HTERT RPE-1 (cell line): ENCODE data around the gene CXCL3.

Experiments
- in situ Hi-C: fragments of 300-500 bp; cut with MboI; formaldehyde crosslinking; loops from 4 replicates; pipeline ENCODE4 v1.14.3; 2020; ENCODE audit warnings: low sequenced_read_pairs

The CXCL3 gene

GRCh38 chr4:74016068-74016467 is 22.4 kb downstream of the CXCL3 start:
- in situ Hi-C loops, result no loop called here

GRCh38 chr4:74015126-74015780 is 23.2 kb downstream of the CXCL3 start:
- in situ Hi-C loops, result no loop called here

GRCh38 chr4:74014332-74014731 is 24.2 kb downstream of the CXCL3 start:
- in situ Hi-C loops, result no loop called here

DNA sequence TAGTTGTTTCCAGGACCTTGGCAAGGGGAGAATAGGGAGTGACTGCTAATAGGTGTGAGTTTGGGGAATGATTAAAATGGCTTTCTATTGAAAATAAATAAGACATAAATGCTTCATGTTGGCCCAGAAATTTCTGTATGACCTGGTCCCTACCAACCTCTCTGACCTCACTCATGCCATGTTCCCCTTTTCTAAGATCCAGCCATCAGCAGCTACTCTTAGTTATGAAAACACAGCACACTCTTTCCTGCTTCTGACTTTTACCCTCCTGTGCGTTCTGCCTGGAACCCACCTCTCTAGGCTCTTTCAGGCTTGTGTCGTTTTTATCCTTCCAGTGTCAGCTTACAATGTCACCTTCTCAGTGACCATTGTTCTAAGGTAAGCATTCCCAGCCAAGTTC is 25.2 kb downstream of the CXCL3 start:
- in situ Hi-C loops, result no loop called here

GRCh38 chr4:74012130-74012529 is 26.4 kb downstream of the CXCL3 start:
- in situ Hi-C loops, result no loop called here

- in situ Hi-C loops, result no loop called here
Observed at GRCh38 chr4:74009307-74009706, 29.2 kb downstream of the CXCL3 start.

- in situ Hi-C loops, result no loop called here
Observed at GRCh38 chr4:74006009-74006476, 32.4 kb downstream of the CXCL3 start.

DNA sequence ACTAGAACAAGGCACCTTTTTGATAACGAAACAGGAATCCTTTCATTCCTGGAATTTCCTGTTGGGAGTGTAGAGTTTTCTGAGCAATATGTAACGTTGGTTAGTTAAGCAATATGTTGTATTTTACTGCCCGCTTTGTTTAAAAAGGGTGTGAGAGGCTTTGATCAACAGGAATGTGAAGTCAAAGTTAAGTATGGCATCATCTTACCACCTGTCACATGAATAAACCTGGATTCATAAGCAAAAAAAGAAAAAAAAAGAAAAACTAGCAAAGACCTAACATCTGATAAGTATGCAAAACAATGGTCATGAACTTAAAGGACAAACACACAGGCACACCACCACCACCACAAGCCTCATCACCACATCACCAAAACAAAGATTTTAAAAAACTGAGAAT is 33.0 kb downstream of the CXCL3 start:
- in situ Hi-C loops, result no loop called here

DNA sequence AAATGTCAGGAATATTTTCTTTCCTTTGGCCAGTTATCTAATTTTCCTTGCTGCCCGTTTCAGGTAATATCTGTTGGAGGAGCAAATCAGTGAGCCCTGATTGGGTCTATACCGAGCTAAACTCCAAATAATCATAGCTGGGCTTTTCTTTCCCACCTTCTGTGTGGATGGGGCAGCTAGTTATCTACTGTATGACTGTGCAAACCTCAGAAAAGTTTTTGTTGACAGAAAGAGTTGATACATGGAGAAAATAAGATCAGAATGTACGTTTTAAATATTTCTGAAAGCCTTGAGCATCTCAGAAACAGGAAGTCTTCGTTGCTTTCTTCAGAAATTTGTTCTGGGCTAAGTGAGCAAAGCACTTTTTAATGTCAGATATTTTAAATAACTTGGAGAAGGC is 33.8 kb downstream of the CXCL3 start:
- in situ Hi-C loops, result no loop called here

- in situ Hi-C loops, result no loop called here
Observed at GRCh38 chr4:74000301-74000700, 38.2 kb downstream of the CXCL3 start.

GRCh38 chr4:73998040-73999011 is 40.2 kb downstream of the CXCL3 start, which contains the start of gene CXCL5:
Gene CXCL5, minus strand, starts transcription at chr4:73998677. Its CDS starts 96 bp downstream, at chr4:73998581.
- in situ Hi-C loops, result no loop called here

- in situ Hi-C loops, result no loop called here
Observed at GRCh38 chr4:73992050-73992449, 46.4 kb downstream of the CXCL3 start.

GRCh38 chr4:73991742-73992000 is 46.8 kb downstream of the CXCL3 start:
- in situ Hi-C loops, result no loop called here

GRCh38 chr4:73990988-73991741 is 47.3 kb downstream of the CXCL3 start:
- in situ Hi-C loops, result no loop called here

- in situ Hi-C loops, result no loop called here
Observed at GRCh38 chr4:73989928-73990327, 48.6 kb downstream of the CXCL3 start.

DNA sequence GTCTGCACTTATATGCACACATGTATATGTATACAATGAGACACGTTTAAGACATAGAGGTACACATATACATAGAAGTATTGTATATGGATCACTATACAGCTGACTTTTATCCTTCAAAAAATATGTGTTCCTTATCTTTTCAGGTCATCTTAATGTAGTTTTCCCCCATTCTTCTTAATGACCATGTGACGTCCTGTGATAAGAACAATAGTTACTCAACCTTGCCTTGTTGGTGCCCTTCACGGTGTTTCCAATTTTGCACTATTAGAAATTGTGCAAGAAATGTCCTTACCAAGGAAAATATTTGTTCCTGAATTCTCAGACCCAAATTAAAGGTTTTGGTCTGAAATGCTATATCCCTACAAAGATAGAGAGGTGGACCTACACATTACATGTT is 49.5 kb downstream of the CXCL3 start:
- in situ Hi-C loops, result no loop called here

DNA sequence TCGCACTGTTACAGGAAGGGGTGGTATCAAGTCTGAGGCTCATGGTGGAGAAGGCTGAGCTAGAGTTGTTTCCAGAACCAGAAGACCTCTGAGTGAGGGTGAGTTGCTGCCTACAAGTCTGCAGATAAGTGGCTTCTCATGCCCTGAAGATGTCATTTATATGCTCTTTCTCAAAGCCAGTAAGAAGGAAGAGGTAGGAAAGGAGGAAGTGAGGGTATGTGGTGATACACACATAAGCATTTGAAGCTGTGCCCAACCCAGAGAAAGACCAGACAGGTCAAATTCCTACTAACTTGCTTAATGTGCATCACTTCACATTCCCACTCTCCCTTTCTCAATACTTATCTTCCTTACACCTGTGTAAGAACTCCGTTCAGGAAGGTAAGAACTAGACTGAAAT is 50.4 kb downstream of the CXCL3 start, which contains the start of gene PPBP:
Gene PPBP, minus strand, starts transcription at position 130 of the 400 bp plus-strand sequence. Its CDS starts 87 bp downstream, at position 43.
- in situ Hi-C loops, result no loop called here
